ENCODE data around the gene AGBL4. TPM values are rescaled to one million over a fixed set of nuclear protein-coding genes. Genes with fewer than 3 reads are reported as not detected.

The AGBL4 gene
- polyA plus RNA-seq, 1 donor (not counting 4 experiments of a cell fraction or from before 2014, with no cell fraction given): not detected

DNA sequence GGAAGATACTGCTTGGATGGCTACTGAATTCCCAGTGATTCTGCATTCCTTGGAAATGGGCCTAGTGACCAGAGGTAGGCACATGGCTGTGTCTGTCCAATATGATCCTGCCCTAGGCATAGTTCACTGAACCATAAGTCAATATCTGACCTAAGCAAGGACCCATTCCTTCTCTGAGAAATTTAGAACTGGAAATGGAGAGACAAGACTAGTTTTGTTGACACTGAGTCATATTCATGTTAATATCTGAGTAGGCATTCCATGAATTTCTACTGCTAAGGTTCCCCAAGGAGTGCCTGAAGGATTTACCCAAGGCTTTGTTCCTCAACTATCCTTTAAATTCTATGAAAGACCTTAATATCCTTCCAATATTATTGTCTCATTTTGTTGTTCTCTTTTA is 917.3 kb downstream of the AGBL4 start:
- peaks cover 12% of the 10 kb centered on the region for H3K4me1 ChIP-seq (ENCODE audit: control insufficient read depth, extremely low read depth, insufficient read depth, low read length)
- H3K9ac ChIP-seq (ENCODE audit: control insufficient read depth, extremely low read depth, insufficient read depth, low read length): no peak overlapping the region
- H3K9me3 ChIP-seq (ENCODE audit: control insufficient read depth, low read depth, low read length): no peaks in the 10 kb centered on the region
- no peak overlapping the region for H3K4me3 ChIP-seq (ENCODE audit: control insufficient read depth in 2 of 3, extremely low read depth in 1 of 3, insufficient read depth in 2 of 3, low read depth in 1 of 3, low read length in 3 of 3)
- H2AFZ ChIP-seq (ENCODE audit: control insufficient read depth, low read length): peak overlapping the region; percentile 32
- H3K4me2 ChIP-seq (ENCODE audit: control insufficient read depth, extremely low read depth, insufficient read depth, low read depth, low read length): no peak overlapping the region
- peak; percentile 26 for FAIRE-seq
- H4K20me1 ChIP-seq (ENCODE audit: control insufficient read depth, extremely low read depth, insufficient read depth, low read length): no peaks in the 10 kb centered on the region
- H3K27ac ChIP-seq (ENCODE audit: control insufficient read depth, insufficient read depth, low read length): no peak overlapping the region
- no peaks in the 10 kb centered on the region for H3K9me1 ChIP-seq (ENCODE audit: control insufficient read depth, extremely low read depth, insufficient read depth, low read length)
- dilution Hi-C loops (cut with MboI; ENCODE audit: extremely low pct_ligation_motif_present, low sequenced_read_pairs): no loop called here
- H3K79me2 ChIP-seq (ENCODE audit: control insufficient read depth, insufficient read depth, low read length): no peaks in the 10 kb centered on the region
- no peak for DNase-seq (ENCODE audit: low read depth, low spot score)
- no peak for TF ChIP-seq EZH2 (IDR thresholded peaks at IDR 0.05; ENCODE audit: low read length)
- TF ChIP-seq, protein P1, sequence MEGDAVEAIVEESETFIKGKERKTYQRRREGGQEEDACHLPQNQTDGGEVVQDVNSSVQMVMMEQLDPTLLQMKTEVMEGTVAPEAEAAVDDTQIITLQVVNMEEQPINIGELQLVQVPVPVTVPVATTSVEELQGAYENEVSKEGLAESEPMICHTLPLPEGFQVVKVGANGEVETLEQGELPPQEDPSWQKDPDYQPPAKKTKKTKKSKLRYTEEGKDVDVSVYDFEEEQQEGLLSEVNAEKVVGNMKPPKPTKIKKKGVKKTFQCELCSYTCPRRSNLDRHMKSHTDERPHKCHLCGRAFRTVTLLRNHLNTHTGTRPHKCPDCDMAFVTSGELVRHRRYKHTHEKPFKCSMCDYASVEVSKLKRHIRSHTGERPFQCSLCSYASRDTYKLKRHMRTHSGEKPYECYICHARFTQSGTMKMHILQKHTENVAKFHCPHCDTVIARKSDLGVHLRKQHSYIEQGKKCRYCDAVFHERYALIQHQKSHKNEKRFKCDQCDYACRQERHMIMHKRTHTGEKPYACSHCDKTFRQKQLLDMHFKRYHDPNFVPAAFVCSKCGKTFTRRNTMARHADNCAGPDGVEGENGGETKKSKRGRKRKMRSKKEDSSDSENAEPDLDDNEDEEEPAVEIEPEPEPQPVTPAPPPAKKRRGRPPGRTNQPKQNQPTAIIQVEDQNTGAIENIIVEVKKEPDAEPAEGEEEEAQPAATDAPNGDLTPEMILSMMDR (optimal IDR thresholded peaks at IDR 0.05 in 1 of 3, IDR thresholded peaks at IDR 0.05 in 1 of 3, conservative IDR thresholded peaks at IDR 0.05 in 1 of 3; ENCODE audit: extremely low read depth in 1 of 3, insufficient read depth in 2 of 3, low read length in 3 of 3): no peak
- H3K27me3 ChIP-seq (ENCODE audit: control insufficient read depth, extremely low read depth, insufficient read depth, low read length): no peaks in the 10 kb centered on the region
- no peaks in the 10 kb centered on the region for H3K36me3 ChIP-seq (ENCODE audit: control insufficient read depth in 2 of 2, extremely low read depth in 1 of 2, insufficient read depth in 2 of 2, low read length in 2 of 2)

DNA sequence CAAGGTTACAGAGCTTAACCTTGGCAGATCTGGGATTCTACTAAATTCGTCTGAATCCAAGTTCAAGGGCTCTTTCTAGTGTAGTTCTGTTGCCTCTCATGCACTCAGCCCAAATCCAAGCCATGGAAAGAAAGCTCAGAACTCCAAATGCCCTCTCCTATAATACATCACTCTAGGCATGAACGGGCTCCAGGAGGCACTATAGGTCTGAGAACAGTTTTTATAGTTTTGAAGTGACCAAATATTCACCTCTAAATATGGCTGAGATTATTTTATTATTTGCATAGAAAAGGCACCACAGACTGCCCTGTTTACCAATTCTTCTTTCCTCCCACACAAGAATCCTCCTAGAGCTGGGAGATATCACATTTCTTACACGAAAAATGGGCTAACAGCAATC is 919.2 kb downstream of the AGBL4 start:
- Histone ChIP-seq H3K9me1 (ENCODE audit: control insufficient read depth, extremely low read depth, insufficient read depth, low read length) (no peaks in the 10 kb centered on the region), H3K27me3 (ENCODE audit: control insufficient read depth, extremely low read depth, insufficient read depth, low read length) (no peaks in the 10 kb centered on the region), H3K9me3 (ENCODE audit: control insufficient read depth, low read depth, low read length) (no peaks in the 10 kb centered on the region), H3K27ac (ENCODE audit: control insufficient read depth, insufficient read depth, low read length) (no peak overlapping the region), H3K9ac (ENCODE audit: control insufficient read depth, extremely low read depth, insufficient read depth, low read length) (no peak overlapping the region), H3K4me2 (ENCODE audit: control insufficient read depth, extremely low read depth, insufficient read depth, low read depth, low read length) (no peak overlapping the region), H3K79me2 (ENCODE audit: control insufficient read depth, insufficient read depth, low read length) (no peaks in the 10 kb centered on the region), H3K36me3 (ENCODE audit: control insufficient read depth in 2 of 2, extremely low read depth in 1 of 2, insufficient read depth in 2 of 2, low read length in 2 of 2) (no peaks in the 10 kb centered on the region), H2AFZ (ENCODE audit: control insufficient read depth, low read length) (no peak overlapping the region), H4K20me1 (ENCODE audit: control insufficient read depth, extremely low read depth, insufficient read depth, low read length) (no peaks in the 10 kb centered on the region), H3K4me3 (ENCODE audit: control insufficient read depth in 2 of 3, extremely low read depth in 1 of 3, insufficient read depth in 2 of 3, low read depth in 1 of 3, low read length in 3 of 3) (no peak overlapping the region), H3K4me1 (ENCODE audit: control insufficient read depth, extremely low read depth, insufficient read depth, low read length) (peaks cover 12% of the 10 kb centered on the region)
- dilution Hi-C loops (cut with MboI; ENCODE audit: extremely low pct_ligation_motif_present, low sequenced_read_pairs): no loop called here
- FAIRE-seq (no peak), DNase-seq (ENCODE audit: low read depth, low spot score) (no peak)
- TF ChIP-seq EZH2 (IDR thresholded peaks at IDR 0.05; ENCODE audit: low read length): no peak
- TF ChIP-seq, protein P1 (optimal IDR thresholded peaks at IDR 0.05 in 1 of 3, IDR thresholded peaks at IDR 0.05 in 1 of 3, conservative IDR thresholded peaks at IDR 0.05 in 1 of 3; ENCODE audit: extremely low read depth in 1 of 3, insufficient read depth in 2 of 3, low read length in 3 of 3): peak in 2 of 3 experiments; percentile 9 to 13

Data from keratinocyte (primary cell).